ENCODE results near the gene GYPA. TPM values are rescaled to one million over a fixed set of nuclear protein-coding genes. Genes with fewer than 3 reads are reported as not detected.
"Not testable (repeated sequence)": the region's sequence is repeated elsewhere in the genome, so short reads cannot be mapped to it uniquely, and the experiment has no call there.

The GYPA gene
- total and polyA plus RNA-seq, 2 of the 4 experiments (the other 2 are of a cell fraction), result not detected

GRCh38 chr4:144128709-144129320, 11.7 kb downstream of the GYPA start:
- H3K4me2 ChIP-seq (ENCODE audit: low read depth, low read length); H3K79me1 ChIP-seq (ENCODE audit: low read depth in 1 of 2, low read length in 2 of 2); in situ Hi-C loops (cut with MboI; ENCODE audit: low sequenced_read_pairs); H2BK15ac ChIP-seq (ENCODE audit: low read depth, low read length); POLR2A ChIA-PET (ENCODE audit: unreplicated experiment); H3K27me3 ChIP-seq (ENCODE audit: control insufficient read depth, insufficient read depth, low read length); H3K4ac ChIP-seq (ENCODE audit: low read depth, low read length); H4K8ac ChIP-seq (ENCODE audit: low read depth in 2 of 2, low read length in 2 of 2); H4K5ac ChIP-seq (ENCODE audit: low read depth, low read length); H3K9ac ChIP-seq (ENCODE audit: low read depth, low read length); CTCF ChIA-PET; H3K23ac ChIP-seq (ENCODE audit: low read depth, low read length); BruUV-seq (replicated peaks); H2BK20ac ChIP-seq (ENCODE audit: low read depth, low read length); H3K4me3 ChIP-seq (ENCODE audit: insufficient read depth, low read depth, low read length); H2BK120ac ChIP-seq (ENCODE audit: low read depth, low read length); H3K9me1 ChIP-seq (ENCODE audit: insufficient read depth, low read length); H2BK5ac ChIP-seq (ENCODE audit: low read depth, low read length, poor library complexity, severe bottlenecking); intact Hi-C loops (cut with micrococcal nuclease); H3K18ac ChIP-seq (ENCODE audit: low read depth, low read length); H2AFZ ChIP-seq (replicated peaks; ENCODE audit: low read length, poor library complexity); H4K91ac ChIP-seq (ENCODE audit: insufficient read depth, low read depth, low read length); H3K56ac ChIP-seq (ENCODE audit: extremely low read depth, insufficient read depth, low read length); H2AK5ac ChIP-seq (ENCODE audit: low read depth, low read length); H3K27ac ChIP-seq (ENCODE audit: insufficient read depth, low read length); H3K4me1 ChIP-seq (ENCODE audit: control insufficient read depth, insufficient read depth, low read length); dilution Hi-C loops (cut with HindIII; ENCODE audit: low sequenced_read_pairs, unreplicated experiment); DNase-seq; H3K9me3 ChIP-seq (ENCODE audit: control insufficient read depth, insufficient read depth, low read length); H3K14ac ChIP-seq (replicated peaks; ENCODE audit: low read depth, low read length); H2AK9ac ChIP-seq (replicated peaks; ENCODE audit: low read depth, low read length, poor library complexity); H4K20me1 ChIP-seq (ENCODE audit: insufficient read depth, low read length); H3K36me3 ChIP-seq (ENCODE audit: control insufficient read depth, insufficient read depth, low read length); ATAC-seq (ENCODE audit: low read depth): not testable (repeated sequence)
- no CpG with 5 or more reads among the region's 5 CpGs for WGBS, 2 experiments (ENCODE audit: extremely low coverage in 2 of 2, insufficient read length in 1 of 2)

- H2BK20ac ChIP-seq (ENCODE audit: low read depth, low read length); H2AK5ac ChIP-seq (ENCODE audit: low read depth, low read length); H3K14ac ChIP-seq (replicated peaks; ENCODE audit: low read depth, low read length); H4K5ac ChIP-seq (ENCODE audit: low read depth, low read length); H3K79me1 ChIP-seq (ENCODE audit: low read depth in 1 of 2, low read length in 2 of 2); H3K4ac ChIP-seq (ENCODE audit: low read depth, low read length); H3K18ac ChIP-seq (ENCODE audit: low read depth, low read length); H3K27ac ChIP-seq (ENCODE audit: insufficient read depth, low read length); H2BK5ac ChIP-seq (ENCODE audit: low read depth, low read length, poor library complexity, severe bottlenecking); H2BK120ac ChIP-seq (ENCODE audit: low read depth, low read length); H3K9ac ChIP-seq (ENCODE audit: low read depth, low read length); dilution Hi-C loops (cut with HindIII; ENCODE audit: low sequenced_read_pairs, unreplicated experiment); ATAC-seq (ENCODE audit: low read depth); DNase-seq; H2BK15ac ChIP-seq (ENCODE audit: low read depth, low read length); H4K8ac ChIP-seq (ENCODE audit: low read depth in 2 of 2, low read length in 2 of 2); H4K20me1 ChIP-seq (ENCODE audit: insufficient read depth, low read length); H3K56ac ChIP-seq (ENCODE audit: extremely low read depth, insufficient read depth, low read length); H3K4me3 ChIP-seq (ENCODE audit: insufficient read depth, low read depth, low read length); H3K9me1 ChIP-seq (ENCODE audit: insufficient read depth, low read length); H3K27me3 ChIP-seq (ENCODE audit: control insufficient read depth, insufficient read depth, low read length); H3K9me3 ChIP-seq (ENCODE audit: control insufficient read depth, insufficient read depth, low read length); H2AK9ac ChIP-seq (replicated peaks; ENCODE audit: low read depth, low read length, poor library complexity); H4K91ac ChIP-seq (ENCODE audit: insufficient read depth, low read depth, low read length); H3K36me3 ChIP-seq (ENCODE audit: control insufficient read depth, insufficient read depth, low read length); H3K4me1 ChIP-seq (ENCODE audit: control insufficient read depth, insufficient read depth, low read length); in situ Hi-C loops (cut with MboI; ENCODE audit: low sequenced_read_pairs); intact Hi-C loops (cut with micrococcal nuclease); BruUV-seq (replicated peaks); H3K23ac ChIP-seq (ENCODE audit: low read depth, low read length); H3K4me2 ChIP-seq (ENCODE audit: low read depth, low read length); CTCF ChIA-PET; H2AFZ ChIP-seq (replicated peaks; ENCODE audit: low read length, poor library complexity); POLR2A ChIA-PET (ENCODE audit: unreplicated experiment): not testable (repeated sequence)
- WGBS, 2 experiments (ENCODE audit: extremely low coverage in 2 of 2, insufficient read length in 1 of 2), result 14% methylated on average over 1 of the region's 2 CpGs; no CpG with 5 or more reads in 1 of the 2 experiments
Measured at GRCh38 chr4:144125109-144125508, 15.4 kb downstream of the GYPA start.

All from IMR-90 (cell line).